ENCODE data around the gene CAMK2D.

Gene CAMK2D

GRCh38 chr4:113594231-113594556 is 167.3 kb downstream of the CAMK2D start:
- no peak for DNase-seq

- DNase-seq = no peak
These were observed 167.9 kb downstream of the CAMK2D start for GRCh38 chr4:113593400-113594230.

- peak; percentile 78 for DNase-seq
These were observed 169.6 kb downstream of the CAMK2D start for GRCh38 chr4:113591982-113592381.

DNA sequence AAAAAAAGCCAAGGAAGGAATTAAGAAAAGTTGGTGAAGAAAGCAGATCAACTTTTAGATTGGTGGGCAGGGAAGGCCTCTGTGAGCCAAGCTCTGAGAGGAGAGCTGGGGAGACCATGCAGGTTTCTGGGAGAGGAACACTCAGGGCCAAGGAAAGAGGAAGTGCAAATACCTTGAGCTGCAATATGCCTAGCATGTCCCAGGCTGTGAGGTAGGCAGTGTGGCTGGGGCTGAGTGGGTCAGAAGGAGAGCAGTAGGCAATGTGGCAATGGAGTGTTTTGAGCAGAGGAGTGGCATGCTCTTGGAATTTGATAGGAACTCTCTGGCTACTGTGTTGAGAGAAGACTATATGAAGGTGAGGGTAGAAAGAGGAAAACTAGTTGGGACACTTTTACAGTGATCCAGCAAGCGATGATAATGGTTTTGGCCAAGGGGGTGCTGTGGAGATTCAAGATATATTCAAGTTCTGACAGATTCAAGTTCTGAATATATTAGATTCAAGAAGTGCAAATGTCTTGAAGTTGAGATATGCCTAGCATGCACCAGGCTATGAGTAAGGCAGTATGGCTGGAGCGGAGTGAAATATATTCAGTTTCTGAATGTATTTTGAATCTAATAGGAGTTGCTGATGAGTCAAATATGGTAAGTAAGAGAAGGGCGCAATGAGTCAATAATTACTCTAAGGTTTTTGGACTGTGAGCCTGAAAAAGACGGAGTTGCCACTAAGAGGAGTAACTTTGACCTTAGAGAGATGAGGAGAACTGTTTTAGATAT is 172.5 kb downstream of the CAMK2D start:
- DNase-seq = no peak

- no peak for DNase-seq
These were observed 173.8 kb downstream of the CAMK2D start for GRCh38 chr4:113587640-113588275.

DNA sequence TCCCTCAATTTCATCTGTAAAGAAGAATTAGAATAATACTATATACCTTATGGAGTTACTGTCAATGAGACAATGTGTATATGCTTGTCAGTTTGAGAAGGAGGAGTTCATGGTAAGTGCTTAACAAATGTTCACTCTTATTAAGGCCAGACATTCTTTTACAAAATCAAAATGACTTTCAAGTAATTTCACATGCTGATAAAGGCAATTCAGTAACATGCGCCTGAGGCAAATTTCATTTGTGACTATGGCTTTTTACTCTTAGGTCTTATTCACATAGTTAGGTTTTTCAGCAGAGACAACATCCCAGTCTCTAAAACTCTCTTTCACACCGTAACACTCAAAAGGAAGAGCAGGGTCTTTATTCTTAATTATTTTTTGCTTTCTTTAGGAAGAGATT is 174.4 kb downstream of the CAMK2D start:
- no peak for DNase-seq

DNA sequence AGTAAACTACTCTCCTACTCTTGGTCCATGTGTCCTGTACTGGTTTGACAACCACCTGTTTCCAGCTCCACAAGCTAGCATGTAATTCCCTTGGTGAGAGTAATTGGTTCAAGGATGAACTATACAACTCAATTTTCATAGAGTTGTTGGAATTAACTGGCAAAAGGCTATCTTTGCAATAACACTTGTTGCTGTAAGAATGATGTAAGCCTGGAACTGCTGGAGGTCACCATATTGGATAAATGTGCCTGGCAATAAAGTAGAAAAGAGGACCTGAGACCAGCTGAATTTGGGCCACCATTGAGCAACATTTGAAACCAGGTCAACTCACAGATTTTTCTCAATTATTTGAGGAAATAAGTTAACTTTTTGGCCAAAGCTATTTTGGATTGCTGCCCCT is 175.5 kb downstream of the CAMK2D start:
- DNase-seq = no peak

DNA sequence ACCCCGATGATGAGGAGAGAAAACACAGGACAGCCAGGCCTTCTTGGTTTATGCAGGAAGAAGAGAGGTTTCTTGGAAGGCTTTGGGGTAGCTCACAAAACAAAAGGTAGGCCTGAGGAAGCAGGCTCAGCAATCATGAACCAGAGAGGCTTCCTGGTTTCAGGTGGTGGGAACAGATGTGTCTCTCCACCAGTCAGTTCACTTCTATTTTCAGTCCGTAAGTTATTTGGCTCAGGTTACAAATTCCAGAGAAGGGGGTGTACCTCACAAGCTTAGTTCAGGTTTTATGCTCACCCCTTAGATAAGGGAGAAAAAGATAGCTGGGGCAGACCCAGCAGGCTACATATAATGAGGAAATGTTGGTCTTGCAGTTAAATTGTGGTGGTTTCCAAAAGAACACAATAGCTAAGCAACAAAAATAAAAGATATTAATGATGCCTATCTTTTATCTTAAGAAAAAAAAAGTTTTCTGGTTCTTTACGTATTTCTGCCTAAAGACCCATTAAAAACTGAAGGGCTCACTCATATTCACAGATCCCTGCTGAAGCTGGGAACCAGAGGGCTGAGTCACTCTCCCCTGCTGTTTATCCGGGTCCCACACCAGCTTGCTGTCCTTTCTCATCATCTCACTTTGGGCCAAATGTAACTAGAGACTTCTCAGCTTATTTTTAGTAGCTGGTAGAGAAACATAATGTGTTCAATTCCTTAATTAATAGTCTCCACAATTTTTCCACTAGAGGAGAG is 177.0 kb downstream of the CAMK2D start:
- peak; percentile 86 for DNase-seq

DNA sequence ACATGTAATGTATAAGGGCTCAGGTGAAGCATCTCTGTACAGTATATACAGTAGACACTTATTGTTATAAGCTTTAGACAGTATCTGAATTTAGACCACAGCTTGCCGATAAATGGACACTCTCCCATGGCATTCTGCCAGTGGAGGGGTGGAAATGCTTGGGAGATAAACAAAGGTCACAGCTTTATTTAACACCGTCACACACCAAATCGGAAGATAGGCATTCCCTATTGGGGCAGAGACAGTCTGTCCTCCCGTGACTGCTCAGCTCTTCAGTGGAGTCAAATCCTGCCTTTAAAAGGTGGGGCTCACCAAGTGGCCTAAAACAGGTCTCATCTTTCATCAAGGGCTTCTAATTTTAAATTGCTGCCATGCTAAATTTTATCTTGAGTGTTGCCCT is 178.8 kb downstream of the CAMK2D start:
- no peak for DNase-seq

DNA sequence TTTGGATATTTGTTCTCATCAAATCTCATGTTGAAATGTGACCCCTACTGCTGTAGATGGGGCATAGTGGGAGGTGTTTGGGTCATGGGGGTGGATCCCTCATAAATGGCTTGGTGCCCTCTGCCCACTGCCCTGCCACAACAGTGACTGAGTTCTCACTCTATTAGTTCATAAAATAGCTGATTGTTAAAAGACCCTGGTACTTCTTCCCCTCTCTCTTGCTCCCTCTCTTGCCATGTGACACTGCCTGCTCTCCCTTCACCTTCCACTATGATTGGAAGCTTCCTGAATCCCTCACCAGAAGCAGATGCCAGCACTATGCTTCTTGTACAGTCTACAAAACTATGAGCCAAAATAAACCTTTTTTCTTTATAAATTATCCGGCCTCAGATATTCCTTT is 182.2 kb downstream of the CAMK2D start:
- DNase-seq = no peak

DNA sequence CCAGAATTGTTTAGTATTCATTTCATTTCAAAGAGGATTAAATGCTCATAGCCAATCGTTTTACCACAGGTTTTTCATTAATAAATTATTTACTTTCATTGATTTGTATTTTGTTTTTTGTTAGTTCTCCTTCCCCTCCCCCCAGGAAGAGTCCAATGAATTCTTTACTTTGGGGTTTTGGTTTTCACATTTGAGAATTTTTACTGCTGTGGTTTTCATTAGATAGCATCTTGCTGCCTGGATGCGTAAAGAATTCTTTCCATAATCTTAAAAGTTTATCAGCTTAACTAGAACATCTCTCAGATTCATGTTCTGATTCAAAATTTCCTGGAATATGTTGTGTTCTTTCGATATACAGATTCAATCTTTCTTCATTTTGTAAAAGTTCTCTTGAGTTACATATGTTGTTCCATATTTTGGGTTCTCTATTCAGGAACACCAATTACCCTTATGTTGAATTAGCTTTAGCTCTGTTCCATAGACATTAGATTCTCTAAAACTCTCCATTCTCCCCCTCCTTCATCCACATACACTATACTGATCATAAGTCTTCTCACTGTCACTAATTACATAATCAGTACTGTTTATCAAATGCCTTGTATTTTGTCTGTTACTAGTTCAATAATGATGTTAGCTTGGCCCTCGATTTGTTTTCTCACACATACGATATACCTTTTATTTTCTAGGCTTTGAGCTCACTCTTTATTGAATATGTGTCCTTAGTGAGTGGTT is 184.4 kb downstream of the CAMK2D start:
- peak; percentile 46 for DNase-seq

DNA sequence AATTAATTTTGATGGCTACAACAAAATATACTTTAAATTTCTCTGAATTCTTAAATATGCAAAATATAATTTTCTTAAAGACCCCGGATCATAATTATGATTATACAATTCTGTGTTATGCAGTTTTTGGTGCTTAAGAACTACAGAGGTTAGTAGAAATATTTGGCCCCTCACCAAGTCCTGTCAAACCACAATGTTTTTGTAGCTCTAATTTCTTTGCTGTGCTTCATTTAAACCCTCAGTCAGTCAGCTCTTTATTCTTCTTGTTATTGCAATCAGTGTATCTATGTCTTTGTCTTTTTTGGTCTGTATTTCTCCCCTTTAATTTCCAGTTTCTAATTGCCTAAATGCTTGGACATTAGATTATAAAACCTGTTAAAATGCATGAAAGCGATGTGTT is 186.1 kb downstream of the CAMK2D start:
- peak; percentile 75 for DNase-seq

DNA sequence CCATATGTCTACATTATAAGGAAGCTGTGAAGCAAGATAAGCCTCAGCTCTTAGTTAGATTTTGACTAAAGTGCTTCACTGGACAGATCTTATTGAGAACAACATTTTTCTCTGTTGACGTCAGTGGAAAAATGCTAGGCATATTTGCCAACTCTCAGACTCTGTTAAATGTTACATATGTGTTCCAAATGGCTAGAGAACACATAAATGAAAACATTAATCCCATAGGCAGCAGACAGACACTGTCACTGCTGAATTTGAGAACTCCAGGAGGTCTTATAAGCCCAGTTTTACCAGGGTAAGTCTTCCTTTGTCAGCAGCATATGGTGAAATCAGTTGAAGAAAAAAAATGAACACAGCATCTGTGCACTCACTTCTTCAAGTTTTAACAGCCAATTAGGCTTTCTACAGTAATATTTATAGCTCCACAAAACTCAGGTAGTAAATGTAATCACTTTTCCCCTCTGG is 186.9 kb downstream of the CAMK2D start:
- peak; percentile 84 for DNase-seq

GRCh38 chr4:113572620-113573019 is 188.9 kb downstream of the CAMK2D start:
- no peak for DNase-seq

GRCh38 chr4:113566015-113566795 is 195.3 kb downstream of the CAMK2D start:
- no peak for DNase-seq

- DNase-seq = no peak
These were observed 195.9 kb downstream of the CAMK2D start for GRCh38 chr4:113565702-113566012.

DNA sequence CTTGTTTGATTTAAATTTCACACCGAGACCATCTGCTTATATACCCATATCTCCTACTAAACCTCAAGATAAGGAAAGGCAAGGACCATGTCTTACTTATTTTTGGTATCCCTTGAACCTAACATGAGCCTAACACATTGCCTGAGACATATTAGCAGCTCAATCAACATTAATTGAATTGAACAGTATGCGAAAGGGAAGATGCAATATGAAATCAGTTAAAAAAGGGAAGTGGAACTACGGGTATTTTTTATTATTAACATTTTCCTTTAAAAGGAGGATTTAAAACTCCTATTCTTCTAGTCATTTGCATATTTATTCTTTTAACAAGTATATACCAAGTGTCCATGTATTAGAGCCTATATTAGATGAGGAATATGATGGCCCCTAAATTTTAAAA is 197.0 kb downstream of the CAMK2D start:
- DNase-seq = no peak

GRCh38 chr4:113563691-113564378 is 197.7 kb downstream of the CAMK2D start:
- no peak for DNase-seq

DNA sequence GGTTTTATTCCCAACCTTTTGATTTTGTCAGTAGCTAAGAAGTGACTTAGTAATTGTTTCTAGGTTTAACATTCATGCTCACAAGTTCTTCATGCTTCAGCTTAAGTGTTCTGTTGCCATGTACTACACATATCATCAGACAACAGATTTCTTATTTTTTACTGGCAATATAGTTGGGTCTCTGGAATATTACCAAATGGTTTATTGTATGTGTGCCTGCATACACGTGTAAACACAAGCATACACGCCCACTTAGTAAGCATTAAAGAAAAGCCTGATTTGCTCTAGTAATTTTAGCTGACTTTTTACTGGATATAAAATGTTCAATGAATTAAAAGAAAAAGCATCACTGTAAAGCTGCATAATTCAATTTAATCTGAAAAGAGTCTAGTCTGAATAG is 199.8 kb downstream of the CAMK2D start:
- DNase-seq = no peak

DNA sequence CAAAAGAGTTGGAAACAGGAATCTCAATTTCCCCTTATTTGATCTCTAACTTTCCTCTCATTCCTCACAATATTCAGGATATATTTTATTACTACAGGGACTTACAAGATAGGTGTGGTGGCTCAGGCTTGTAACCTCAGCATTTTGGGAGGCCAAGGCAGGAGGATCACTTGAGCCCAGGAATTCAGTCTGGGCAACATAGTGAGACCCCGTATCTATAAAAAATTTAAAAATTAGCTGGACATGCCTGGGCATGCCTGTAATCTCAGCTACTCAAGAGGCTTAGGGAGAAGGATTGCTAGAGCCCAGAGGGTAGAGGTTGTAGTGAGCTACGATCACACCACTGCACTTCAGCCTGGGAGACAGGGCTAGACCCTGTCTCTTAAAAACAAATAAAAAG is 200.4 kb downstream of the CAMK2D start:
- no peak for DNase-seq

DNA sequence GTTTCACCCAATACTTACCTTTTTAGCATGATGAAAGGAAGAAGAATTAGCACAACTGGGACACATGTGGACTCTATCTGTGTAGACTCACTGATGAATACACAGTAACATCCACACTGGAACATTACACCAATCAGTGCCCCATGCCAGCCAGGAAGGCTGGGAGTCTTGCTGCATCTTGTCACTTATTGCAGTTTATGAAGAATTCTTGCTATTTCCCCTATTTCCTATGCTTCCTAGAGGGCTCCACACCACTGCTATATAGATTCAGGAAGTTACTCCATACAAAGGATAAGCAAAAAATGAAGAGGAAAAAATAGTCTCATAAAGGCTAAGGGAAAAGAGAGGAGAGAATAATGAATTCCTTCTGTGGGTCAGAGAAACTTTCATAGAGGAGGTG is 201.0 kb downstream of the CAMK2D start:
- DNase-seq = peak; percentile 36

All from fibroblast of skin of right quadriceps (primary cell).